Hair follicular keratinocyte (primary cell): ENCODE measurements around the gene TCOF1. TPM values are rescaled to one million over a fixed set of nuclear protein-coding genes. Genes with fewer than 3 reads are reported as not detected.

Experiments
- total RNA-seq: library from RNA; depleted of rRNA; stranded (reverse); fragments of >200 nt; gene quantifications from 2 replicates; pipeline ENCODE4 v1.2.3, GENCODE V29; 2015

The TCOF1 gene, protein sequence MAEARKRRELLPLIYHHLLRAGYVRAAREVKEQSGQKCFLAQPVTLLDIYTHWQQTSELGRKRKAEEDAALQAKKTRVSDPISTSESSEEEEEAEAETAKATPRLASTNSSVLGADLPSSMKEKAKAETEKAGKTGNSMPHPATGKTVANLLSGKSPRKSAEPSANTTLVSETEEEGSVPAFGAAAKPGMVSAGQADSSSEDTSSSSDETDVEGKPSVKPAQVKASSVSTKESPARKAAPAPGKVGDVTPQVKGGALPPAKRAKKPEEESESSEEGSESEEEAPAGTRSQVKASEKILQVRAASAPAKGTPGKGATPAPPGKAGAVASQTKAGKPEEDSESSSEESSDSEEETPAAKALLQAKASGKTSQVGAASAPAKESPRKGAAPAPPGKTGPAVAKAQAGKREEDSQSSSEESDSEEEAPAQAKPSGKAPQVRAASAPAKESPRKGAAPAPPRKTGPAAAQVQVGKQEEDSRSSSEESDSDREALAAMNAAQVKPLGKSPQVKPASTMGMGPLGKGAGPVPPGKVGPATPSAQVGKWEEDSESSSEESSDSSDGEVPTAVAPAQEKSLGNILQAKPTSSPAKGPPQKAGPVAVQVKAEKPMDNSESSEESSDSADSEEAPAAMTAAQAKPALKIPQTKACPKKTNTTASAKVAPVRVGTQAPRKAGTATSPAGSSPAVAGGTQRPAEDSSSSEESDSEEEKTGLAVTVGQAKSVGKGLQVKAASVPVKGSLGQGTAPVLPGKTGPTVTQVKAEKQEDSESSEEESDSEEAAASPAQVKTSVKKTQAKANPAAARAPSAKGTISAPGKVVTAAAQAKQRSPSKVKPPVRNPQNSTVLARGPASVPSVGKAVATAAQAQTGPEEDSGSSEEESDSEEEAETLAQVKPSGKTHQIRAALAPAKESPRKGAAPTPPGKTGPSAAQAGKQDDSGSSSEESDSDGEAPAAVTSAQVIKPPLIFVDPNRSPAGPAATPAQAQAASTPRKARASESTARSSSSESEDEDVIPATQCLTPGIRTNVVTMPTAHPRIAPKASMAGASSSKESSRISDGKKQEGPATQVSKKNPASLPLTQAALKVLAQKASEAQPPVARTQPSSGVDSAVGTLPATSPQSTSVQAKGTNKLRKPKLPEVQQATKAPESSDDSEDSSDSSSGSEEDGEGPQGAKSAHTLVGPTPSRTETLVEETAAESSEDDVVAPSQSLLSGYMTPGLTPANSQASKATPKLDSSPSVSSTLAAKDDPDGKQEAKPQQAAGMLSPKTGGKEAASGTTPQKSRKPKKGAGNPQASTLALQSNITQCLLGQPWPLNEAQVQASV (N-terminal part only)
- total RNA-seq: 25.9 and 83.3 TPM in 2 replicates

DNA sequence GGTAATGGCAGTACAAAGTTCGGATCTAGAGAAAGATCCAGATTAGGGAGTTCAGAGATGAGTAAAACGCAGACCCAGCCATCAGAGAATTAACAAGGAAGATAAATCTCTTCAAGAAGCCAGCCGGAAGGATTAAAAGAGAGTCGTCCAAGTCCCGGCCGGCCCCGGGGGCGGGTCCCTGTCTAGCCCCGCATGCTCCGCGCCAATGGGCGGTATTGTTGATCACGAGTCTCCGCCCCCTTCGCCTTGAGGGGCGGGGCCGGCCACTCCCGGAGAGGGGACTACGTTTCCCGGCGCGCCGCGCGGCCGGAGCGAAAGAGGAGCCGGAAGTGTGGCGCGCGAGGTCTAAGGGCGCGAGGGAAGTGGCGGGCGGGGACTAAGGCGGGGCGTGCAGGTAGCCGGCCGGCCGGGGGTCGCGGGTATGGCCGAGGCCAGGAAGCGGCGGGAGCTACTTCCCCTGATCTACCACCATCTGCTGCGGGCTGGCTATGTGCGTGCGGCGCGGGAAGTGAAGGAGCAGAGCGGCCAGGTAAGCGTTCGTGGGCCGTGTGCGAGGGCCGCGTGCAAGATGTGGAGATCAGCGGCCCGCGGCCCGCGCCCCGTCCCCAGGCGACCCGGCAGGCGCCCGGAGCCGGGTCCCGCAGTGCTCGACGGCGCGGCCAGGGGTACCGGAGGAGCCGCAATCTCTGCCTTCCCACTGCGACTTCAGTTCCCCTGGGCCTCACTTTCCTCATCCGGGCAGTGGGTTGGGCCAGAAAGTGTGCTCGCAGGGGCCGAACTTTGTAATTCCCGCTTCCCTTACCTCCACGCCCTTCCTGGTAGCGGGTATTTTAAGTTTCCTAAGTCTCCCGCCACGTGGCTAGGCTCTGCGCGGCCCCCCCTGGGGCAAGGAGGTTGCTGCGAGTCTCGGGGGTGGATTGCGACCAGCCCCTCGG lies at the start of gene TCOF1:
Gene TCOF1, plus strand, starts transcription at position 372 of the 935 bp plus-strand sequence. Its CDS starts 50 bp downstream, at position 422.

DNA sequence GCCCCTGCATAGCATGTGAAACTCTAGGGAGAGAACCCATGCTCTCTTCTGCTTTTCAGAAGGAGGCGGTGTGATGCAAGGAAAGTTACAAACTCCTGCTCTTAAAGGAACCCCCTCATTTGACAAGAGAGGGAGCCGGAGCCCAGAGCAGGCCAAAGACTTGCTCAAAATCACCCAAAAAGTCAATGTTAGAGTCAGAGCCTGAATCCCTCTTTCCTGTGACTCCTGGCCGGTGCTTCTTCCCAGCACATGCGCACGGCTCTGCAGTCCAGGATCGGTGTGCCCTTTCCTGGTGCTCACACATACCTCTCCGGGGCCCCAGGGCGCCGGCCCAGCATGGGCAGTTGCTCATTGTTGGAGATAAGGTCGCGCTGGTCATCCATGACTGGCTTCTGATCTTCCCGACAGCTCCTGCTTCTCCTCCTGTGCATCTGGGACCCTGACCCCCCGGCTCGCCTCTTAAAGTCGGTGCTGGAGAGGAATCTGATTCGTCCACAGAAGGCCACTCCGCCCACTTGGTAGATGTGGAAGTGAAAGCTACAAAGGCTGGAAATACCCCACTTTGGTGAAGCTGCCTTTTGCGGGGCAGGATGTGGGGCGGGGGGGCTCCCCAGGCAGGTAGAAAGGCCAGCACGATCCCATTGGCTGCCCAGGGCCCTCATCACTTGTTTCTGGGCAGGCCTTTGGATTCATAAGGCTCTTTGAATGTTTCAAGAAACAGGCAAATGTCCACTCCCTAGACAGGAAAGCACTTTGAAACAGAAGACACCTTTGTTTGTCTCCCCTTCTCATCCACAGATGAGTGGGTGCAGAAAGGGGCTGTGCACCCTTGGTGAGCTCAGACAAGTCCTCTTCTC lies 55.0 kb downstream of the TCOF1 start, which contains the start of gene CD74:
Gene CD74, minus strand, starts transcription at position 592 of the 857 bp plus-strand sequence. Its CDS starts 161 bp downstream, at position 431.

Other genes starting within 250 kb of the TCOF1 start
- 0.23 and 3.3 TPM in 2 replicates for gene PDGFRB, start 201.9 kb upstream of the TCOF1 start, total RNA-seq
- gene CDX1, start 190.9 kb upstream of the TCOF1 start, total RNA-seq: not detected in 2 replicates
- gene SLC6A7, start 167.6 kb upstream of the TCOF1 start, total RNA-seq: not detected in 2 replicates
- under 0.01 and 0.08 TPM in 2 replicates for gene CAMK2A, start 67.9 kb upstream of the TCOF1 start, total RNA-seq
- 12.7 and 16.7 TPM in 2 replicates for gene ARSI, start 54.8 kb upstream of the TCOF1 start, total RNA-seq
- gene CD74, start 55.2 kb downstream of the TCOF1 start, total RNA-seq: 14.0 and 20.6 TPM in 2 replicates
- 3,840 and 4,708 TPM in 2 replicates for gene RPS14, start 92.0 kb downstream of the TCOF1 start, total RNA-seq
- 52.8 and 73.5 TPM in 2 replicates for gene NDST1, start 150.4 kb downstream of the TCOF1 start, total RNA-seq